Right renal pelvis (tissue), 4 donors: Measurements from ENCODE around the gene ZNF304. TPM values are rescaled to one million over a fixed set of nuclear protein-coding genes. Genes with fewer than 3 reads are reported as not detected.

Experiments
- DNase-seq, 4 donors: peaks; one replicate each; pipeline ENCODE4 v3.0.0-alpha.2; 2013; ENCODE audit warnings: low read depth in 4 of 4, low spot score in 3 of 4, missing footprints in 1 of 4
- polyA plus RNA-seq, 4 donors: library from polyadenylated mRNA; unstranded; fragments of 120-200 nt; gene quantifications; one replicate each; pipeline ENCODE4 v1.2.1, GENCODE V29; 2013; ENCODE audit not compliant: insufficient read length in 4 of 4

Gene ZNF304
- 10 to 100 TPM; 14.7 to 19.4 (median 18.2) TPM for polyA plus RNA-seq

- peak; percentile 84 to 90 (median 88) for DNase-seq
These were observed at the start of gene ZNF304 for GRCh38 chr19:57350877-57351805. Gene ZNF304, plus strand, starts transcription at chr19:57351271. Its CDS starts 394 bp downstream, at chr19:57351665.

- no peak for DNase-seq
These were observed 49.0 kb upstream of the ZNF304 start for GRCh38 chr19:57302020-57302465.

- DNase-seq = no peak
These were observed 48.2 kb upstream of the ZNF304 start for GRCh38 chr19:57302727-57303401.

- no peak for DNase-seq
These were observed 46.0 kb upstream of the ZNF304 start for GRCh38 chr19:57305056-57305455.

GRCh38 chr19:57308514-57308913 is 42.6 kb upstream of the ZNF304 start:
- no peak for DNase-seq

GRCh38 chr19:57310792-57311191 is 40.3 kb upstream of the ZNF304 start:
- no peak for DNase-seq

GRCh38 chr19:57314146-57314545 is 36.9 kb upstream of the ZNF304 start:
- DNase-seq = no peak

- DNase-seq = no peak
These were observed 33.6 kb upstream of the ZNF304 start for GRCh38 chr19:57317503-57317902.

GRCh38 chr19:57319869-57320179 is 31.2 kb upstream of the ZNF304 start:
- no peak for DNase-seq

GRCh38 chr19:57320180-57321084 is 30.6 kb upstream of the ZNF304 start, which contains the start of gene ZNF543:
Gene ZNF543, plus strand, starts transcription at chr19:57320472. Its CDS starts 382 bp downstream, at chr19:57320854.
- peak; percentile 92 to 96 (median 94) for DNase-seq

- DNase-seq = no peak
These were observed 30.0 kb upstream of the ZNF304 start for GRCh38 chr19:57321116-57321515.

GRCh38 chr19:57321751-57322150 is 29.3 kb upstream of the ZNF304 start:
- no peak for DNase-seq

- no peak for DNase-seq
These were observed 26.1 kb upstream of the ZNF304 start for GRCh38 chr19:57324992-57325391.

- DNase-seq = no peak
These were observed 23.1 kb upstream of the ZNF304 start for GRCh38 chr19:57327993-57328392.

- no peak for DNase-seq
These were observed 16.9 kb upstream of the ZNF304 start for GRCh38 chr19:57334191-57334590.

- no peak for DNase-seq
These were observed 12.2 kb upstream of the ZNF304 start for GRCh38 chr19:57338877-57339276.

GRCh38 chr19:57342582-57342981 is 8.5 kb upstream of the ZNF304 start:
- no peak for DNase-seq

GRCh38 chr19:57348136-57348535 is 2.9 kb upstream of the ZNF304 start:
- DNase-seq = no peak

- no peak for DNase-seq
These were observed 796 bp downstream of the ZNF304 start for GRCh38 chr19:57351867-57352266.

- DNase-seq = no peak
These were observed 4.8 kb downstream of the ZNF304 start for GRCh38 chr19:57355916-57356315.

- DNase-seq = no peak
These were observed 6.3 kb downstream of the ZNF304 start for GRCh38 chr19:57357406-57357805.
